Stimulated activated CD8-positive, alpha-beta memory T cell treated with anti-CD3 and anti-CD28 coated beads, Interleukin-15, amount 100 ng/mL, for 1 hour (primary cell): ENCODE measurements around the gene INSRR.

Experiments
- DNase-seq: peaks from one replicate; pipeline ENCODE4 v3.0.0-alpha.2; 2020; ENCODE audit warnings: low read depth

Gene INSRR

DNA sequence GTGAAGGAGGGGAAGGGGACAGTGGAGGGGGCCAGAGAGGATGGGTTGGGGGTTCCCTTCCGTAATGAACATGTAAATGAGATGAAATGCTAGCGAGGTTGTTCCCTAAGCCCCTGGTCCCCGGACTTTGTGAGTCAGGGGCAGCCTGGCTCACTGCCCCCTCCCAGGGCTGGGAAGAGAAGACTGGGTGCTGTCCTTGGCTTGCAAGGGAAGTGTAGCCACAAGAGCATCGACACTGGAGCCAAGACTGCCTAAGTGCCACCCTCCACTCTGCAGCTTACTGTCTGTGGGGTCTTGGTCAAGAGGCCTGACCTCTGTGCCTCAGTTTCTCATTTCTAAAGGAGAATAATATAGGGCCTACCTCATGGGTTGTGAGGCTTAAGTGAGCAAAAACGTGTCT is 35.1 kb upstream of the INSRR start:
- DNase-seq = no peak

DNA sequence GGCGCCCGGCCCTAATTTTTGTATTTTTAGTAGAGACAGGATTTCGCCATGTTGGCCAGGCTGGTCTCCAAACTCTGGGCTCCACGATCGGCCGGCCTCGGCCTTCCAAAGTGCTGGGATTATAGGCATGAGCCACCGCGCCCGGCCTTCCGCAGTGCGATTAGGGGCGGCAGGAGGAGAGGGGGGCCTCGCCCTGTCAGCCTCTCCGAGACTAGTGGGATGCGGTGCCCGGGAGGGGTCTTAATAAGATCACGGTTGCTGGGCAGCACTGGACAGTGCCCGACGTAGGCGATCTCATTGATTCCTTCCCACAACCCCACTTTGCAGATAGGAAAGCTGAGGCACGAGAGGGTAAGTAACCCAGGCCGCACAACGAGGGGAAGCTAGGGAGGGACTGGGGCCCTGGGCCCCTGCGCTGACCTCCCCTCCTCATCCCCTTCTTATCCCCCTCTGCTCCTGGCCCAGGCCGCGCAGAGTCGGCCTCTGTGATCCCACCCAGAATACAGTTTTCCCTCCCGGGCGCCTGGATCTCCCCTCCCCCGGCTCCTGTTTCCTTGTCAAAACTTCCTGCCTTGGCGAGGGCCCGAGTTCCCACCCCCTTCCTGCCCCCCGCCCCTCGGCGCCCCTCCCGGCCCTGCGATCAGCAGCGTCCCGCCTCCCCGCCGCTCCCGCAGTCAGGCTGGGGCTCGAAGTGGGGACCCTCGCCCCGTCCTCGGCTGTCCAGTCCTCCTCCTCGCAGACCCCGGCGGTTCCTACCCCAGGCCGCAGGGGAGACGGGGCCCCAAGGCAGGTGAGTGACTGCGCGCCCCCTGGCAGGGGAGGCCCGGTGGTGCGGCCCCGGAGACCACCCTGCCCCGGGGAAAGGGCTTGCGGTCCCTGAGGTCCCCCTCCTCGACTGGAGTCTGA is 34.4 kb upstream of the INSRR start, which contains the start of gene PEAR1:
Gene PEAR1 (plus strand): TSS at position 671 of the 906 bp plus-strand sequence. CDS start 10,209 bp downstream, outside the sequence.
- DNase-seq = no peak

DNA sequence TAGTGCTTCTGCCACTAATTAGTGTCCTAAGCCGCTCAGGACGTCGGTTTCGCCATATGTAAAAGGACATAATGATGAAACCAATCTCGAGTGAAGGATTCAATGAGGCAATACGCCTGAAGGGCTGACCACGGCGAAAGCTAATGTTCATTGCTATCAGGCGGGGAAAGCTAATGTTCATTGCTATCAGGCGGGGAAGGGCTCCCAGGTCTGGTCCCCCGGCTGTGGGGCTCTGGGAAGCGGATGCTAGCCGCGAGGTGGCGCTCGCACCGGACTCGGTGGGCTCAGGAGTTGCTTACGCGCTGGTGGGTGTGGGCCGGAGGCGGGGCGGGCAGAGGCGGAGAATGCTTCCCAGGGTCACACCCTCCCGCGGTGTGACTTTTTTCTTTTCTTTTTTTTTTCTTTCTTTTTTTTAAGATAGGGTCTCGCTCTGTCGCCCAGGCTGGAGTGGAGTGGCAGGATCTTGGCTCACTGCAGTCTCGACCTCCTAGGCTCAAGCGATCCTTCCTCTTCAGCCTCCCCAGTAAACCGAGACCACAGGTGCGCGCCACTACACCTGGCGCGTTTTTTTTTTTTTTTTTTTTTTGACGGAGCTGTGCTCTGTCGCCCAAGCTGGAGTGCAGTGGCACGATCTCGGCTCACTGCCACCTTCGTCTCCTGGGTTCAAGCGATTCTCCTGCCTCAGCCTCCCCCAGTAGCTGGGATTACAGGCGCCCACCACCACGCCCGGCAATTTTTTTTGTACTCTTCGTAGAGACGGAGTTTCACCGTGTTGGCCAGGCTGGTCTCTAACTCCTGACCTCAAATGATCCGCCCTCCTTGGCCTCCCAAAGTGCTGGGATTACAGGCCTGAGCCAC is 33.5 kb upstream of the INSRR start:
- peak; percentile 74 for DNase-seq

DNA sequence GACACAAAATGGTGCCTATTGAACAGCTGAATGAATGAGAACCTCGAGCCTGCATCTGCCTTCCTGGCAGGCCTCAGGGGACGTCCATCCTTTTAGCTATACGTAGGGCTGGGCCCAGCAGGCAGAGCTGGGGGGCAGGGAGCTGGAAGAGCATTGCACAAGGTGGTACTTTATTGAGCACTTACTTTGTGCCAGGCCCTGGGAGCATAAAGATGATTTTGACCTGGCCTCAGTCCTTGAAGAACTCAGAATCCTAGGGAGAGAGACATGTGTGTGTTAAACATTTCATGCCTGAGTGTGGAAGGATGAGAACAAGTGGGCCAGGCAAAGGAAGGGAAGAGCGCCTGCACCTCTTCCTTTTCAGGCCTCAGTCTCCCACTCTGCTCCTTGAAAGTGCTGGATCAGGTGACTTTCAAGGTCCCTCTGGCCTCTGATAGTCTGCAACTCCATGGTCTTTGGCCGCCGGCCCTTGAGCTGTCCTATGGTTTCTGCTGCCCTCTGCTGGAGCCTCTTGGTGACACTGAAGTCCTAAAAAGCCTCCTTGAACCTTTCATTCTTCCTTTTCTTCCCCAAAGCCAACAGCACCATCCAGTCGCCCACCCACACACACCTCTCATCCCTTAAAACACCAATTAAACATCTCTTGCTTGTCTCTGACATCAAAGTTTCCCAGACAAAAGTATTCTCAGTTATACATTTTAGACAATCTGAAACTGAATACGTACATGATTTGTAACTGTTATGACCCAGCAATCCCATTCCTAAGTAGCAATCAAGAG is 31.1 kb upstream of the INSRR start:
- peak; percentile 37 for DNase-seq

DNA sequence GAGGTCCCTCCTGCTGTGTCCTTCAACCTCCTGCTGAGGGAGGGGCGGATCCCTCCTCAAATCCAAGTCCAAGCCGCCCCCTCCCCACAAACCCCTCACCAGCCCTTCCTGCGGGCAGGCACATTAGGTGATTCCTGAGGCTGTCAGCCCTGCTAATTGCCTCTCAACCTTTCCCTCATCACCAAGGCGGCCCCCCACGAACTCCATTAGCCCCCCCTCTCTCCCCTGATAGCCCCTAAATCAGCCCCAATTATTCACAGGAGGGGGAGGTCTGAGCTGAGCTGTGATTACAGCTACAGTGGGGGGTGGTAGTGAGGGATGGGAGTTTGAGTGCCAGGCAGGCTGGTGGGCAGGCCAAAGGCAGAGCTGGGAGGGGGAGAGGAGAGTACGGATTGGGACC is 28.8 kb upstream of the INSRR start:
- DNase-seq = no peak

DNA sequence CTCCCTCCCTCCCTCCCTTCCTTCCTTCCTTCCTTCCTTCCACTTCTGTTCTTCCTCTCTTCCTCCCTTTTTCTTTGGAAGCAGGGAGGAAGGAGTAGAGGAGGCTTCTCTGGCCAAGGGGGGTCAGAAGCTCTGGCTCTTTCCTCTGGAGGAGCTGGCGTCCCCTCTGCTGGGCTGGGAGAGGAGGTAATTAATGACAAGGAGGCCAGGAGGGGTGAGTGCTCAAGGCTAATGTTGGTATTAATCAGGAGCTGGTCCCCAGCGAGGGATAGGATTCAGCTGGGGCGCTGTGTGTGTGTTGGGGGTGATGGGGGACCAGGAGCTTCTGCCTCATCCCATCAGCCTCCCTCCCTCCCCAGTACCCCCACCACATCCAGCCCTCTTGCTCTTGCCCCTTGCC is 28.4 kb upstream of the INSRR start:
- DNase-seq = no peak

DNA sequence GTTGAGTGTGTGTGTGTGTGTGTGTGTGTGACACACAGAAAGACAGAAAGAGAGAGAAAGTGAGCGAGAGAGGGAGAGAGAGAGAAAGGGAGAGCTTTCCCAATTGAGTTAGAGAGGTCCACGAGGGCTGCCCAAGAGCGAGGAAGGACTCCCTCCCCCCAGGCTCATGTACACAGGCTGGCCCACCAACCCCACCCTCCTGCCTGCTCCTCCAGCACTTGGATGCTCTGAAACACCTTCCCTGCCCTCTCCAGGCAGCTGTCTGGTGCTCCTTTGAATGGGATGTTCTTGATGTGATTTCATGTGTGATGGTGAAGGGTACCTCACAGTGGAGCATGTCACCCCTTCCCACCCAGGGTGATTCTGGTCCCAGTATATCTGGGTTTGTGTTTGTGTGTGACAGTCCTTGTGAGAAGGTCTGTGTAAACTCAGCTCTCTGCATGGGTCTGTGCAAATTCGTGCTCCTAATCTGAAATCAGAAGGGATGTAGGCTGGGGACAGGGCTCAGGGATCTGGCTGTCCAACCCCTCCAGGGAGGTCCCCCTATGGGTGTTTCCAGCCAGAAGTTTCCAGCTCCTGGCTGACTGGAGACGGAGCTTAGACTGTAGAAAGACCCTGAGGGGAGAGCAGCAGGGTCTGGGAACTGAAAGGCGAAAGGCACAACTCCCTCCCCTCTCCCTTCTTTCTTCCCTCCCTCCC is 27.8 kb upstream of the INSRR start:
- DNase-seq = no peak

DNA sequence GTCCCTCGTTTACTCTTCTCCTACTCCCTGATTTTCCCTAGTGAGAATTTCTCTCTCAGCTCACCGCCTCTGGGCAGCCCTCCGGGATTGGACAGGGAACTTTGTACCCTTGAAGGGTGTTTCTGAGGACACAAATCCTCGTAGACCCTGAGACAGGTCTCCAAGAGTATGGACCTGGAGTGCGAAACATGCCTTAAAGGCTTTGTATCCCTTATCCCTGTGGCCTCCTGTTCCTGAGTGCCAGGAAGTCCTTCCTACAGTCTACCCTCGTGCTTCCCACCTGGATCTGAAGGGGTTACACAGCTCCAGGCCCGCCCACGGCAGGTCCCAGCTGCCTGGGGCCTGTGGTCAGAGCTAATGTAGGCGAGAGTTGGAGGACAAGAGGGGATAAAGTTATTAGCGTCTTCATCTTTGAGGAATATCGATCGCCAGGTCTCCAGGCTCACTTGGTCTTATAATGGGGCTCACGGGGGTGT is 27.0 kb upstream of the INSRR start:
- DNase-seq = no peak

DNA sequence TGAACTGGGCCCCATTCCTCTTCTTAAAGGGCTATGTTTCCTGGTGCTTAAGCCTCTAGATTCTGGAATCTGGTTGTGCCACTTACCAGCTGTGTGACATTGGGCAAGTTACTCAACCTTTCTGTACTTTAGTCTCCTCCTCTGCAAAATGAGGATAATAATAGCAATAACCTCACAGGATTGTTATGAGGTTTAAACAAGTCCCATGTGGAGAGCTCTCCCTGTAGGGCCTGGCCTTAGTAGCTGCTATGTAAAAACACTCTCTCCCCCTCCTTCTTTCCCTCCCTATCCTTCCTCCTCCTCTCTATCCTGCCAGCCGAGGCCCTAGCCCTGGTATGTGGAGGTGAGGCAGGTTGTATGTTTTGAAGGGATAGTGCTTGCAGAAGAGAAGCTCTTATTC is 26.4 kb upstream of the INSRR start:
- DNase-seq = no peak

DNA sequence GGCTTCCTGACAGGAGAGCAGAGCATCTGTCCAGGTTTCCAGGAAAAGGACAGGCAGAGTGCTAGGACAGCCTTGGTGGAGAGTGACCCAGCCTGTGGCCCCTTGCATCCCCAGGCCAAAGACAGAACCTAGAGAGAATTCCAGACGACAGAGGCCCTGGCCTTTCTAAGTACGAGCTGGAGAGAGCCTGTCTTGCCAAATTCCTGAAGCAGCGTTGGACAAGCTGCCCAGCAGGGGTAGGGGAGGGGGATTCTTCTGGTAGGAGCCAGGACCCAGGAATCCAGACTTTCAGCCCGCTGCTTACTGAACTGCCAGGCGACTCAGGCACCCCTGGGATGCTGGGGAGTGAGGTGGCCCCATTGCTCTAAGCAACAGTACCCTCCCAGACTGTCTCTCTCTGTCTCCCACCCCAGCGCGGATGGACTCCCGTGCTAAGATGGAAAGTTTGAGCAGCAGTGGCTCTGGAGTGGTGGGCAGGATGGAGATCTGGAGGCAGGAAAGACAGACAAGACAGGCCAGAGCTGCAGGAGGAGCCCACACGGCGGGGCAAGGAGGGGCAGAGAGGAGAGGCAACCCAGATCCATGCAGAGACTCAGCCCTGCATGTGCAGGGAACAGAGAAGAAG is 25.8 kb upstream of the INSRR start:
- DNase-seq = no peak

DNA sequence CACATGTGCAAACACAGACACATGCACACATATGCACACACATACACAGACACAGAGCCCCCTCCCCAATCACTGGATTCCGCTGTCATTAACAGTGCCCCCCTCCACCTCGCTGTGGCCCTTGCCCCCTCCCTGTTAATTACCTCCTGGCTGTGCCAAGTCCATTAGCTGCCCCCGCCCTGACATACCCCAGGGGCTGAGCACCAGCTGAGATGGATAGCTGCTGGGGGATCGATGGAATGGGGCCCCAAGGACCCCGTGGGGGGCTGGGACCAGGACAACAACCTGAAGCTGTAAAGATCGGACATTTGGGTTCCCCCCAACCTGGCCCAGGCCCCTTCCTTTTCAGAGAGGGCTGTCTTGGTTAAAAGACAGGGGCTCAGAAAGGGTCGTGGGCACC is 25.0 kb upstream of the INSRR start:
- no peak for DNase-seq

DNA sequence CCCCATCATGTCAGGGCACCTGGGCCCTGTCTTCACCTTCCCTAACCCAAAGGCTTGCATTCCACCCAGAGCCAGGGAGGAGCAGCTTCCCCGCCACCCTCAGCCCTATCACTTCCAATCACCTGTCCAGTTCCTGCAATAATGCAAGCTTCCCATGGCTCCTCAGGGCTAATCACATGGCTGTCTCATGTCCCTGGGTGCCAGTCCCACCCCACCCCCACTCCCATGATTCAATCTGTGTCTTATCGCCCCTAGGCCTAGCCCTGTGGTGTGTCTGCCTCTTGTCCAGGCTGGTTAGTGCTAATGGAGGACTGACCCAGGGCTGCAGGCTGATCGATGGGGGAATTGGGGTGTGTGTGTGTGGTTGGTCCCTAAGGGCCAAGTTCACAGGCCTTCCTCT is 23.6 kb upstream of the INSRR start:
- no peak for DNase-seq

DNA sequence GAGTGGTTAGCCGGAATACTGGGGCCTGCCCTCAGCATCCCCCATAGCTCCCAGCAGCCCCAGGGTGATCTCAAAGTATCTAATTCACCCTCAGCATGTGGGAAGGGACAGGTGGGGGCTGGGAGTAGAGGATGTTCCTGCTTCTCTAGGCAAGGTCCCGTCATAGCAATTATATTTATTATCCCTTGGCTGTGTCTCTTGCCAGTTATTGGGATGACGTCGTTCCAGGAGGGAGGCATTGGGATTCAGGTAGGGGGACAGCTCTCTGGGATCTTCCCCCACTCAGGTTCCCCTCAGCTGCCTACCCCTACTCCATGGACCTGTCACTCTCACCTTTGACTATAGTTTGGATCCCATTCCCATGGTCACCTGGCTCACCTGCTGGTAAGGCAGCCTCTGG is 22.7 kb upstream of the INSRR start:
- no peak for DNase-seq

DNA sequence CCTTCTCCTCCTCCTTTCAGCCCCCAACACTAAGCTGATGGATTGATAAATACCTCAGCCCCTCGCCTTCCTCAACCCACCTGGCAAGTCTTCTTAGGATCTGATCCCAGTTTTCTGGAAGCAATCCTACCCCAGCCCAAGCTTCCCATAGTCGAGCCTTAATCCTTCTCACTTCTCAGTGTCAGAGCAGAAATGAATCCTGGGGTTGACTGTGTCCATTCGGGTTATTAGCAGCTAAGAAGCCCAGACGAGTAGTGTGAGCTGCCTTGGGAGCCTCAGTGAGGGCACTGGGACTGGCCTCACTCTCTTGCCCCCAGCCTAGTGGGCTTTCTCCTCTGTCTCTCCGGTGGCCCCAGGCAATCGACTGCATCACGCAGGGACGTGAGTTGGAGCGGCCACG is 22.2 kb upstream of the INSRR start:
- DNase-seq = no peak

DNA sequence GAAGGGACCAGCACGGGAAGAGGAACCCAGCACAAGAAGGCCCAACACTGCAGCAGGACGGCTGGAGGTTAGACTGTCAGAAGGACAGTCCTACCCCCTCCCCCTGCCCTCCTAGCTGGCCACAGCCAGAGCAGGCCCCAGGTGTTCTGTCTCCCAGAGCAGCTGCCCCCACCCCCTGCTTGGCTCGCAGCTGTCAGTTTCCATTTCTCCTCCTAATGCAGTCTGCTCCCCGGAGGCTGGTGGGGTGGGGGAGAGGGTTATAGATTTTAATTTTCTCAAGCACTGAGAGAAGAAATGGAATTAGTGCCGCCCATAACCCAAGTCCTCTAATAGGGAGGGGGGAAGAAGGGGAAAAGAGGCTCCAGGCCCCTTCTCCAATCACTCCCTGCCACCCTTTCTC is 21.6 kb upstream of the INSRR start:
- no peak for DNase-seq

DNA sequence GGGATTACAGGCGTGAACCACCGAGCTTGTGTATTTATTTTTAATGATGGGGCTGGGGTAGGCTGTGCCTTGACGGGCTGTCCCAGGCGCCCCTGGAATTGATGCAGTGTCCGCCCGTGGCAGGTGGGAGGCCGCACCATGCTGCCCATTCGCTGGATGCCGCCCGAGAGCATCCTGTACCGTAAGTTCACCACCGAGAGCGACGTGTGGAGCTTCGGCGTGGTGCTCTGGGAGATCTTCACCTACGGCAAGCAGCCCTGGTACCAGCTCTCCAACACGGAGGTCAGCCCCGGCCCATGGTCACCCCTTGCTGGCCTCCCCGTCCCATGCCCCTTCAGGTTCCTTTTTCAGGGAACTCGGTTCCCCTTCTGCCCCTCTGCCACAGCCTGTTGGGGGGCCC is 21.0 kb upstream of the INSRR start:
- DNase-seq = no peak

DNA sequence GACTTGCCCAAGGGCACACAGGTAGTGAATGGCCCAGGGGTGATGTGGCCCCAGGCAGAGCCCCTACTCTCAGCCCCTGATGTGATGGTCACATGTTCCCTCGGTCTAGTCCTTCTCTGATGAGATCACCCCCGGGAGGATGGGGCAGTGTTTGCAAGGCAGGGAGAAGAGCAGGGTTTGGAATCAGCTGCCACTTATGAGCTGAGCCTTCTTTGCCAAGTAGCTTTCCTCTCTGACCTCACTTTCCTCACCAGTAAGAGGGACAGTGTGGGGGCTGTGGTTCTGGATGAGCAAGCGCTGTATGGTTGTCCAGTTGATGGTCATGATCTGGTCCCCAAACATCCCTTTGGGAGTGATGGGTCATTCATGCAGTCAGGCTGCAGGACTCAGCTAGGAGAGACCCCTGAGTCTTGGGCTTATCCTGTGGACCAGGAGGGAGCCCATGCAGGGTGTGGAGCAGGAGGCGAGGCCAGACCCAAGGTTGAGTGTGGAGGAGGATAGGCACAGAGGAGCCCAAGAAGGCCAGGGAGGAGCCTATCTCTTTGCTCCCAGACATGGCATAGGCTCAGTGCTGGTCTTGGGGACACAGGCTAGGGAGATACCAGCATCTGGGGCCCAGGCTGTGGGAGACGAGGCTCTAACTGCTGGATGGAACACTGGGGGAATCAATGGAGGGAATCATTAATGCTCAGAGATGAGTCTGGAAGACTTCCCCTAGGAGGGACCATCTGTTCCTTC is 18.7 kb upstream of the INSRR start:
- DNase-seq = no peak

DNA sequence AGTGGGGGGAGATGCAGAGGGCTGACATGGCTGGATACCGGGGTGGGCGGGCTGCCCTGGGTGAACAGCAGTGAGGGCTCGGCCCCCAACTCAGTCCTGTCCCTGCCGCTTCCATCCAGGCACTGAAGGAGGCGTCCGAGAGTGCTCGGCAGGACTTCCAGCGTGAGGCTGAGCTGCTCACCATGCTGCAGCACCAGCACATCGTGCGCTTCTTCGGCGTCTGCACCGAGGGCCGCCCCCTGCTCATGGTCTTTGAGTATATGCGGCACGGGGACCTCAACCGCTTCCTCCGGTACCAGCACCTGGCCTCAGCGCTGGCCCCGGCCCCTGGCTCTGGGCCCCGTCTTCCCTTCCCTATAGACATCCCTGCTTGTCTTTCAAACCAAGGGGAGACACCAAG is 17.4 kb upstream of the INSRR start:
- DNase-seq = no peak

DNA sequence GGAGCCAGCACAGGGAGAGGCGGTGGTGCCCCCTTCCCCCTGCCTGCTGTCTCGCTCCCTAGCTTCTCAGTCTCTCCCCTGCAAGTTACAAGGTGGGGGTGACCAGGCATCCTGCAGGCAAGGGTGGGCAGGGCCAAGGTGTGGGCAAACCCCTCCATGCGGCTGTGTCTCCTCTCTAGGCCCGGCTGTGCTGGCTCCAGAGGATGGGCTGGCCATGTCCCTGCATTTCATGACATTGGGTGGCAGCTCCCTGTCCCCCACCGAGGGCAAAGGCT is 16.4 kb upstream of the INSRR start:
- no peak for DNase-seq

DNA sequence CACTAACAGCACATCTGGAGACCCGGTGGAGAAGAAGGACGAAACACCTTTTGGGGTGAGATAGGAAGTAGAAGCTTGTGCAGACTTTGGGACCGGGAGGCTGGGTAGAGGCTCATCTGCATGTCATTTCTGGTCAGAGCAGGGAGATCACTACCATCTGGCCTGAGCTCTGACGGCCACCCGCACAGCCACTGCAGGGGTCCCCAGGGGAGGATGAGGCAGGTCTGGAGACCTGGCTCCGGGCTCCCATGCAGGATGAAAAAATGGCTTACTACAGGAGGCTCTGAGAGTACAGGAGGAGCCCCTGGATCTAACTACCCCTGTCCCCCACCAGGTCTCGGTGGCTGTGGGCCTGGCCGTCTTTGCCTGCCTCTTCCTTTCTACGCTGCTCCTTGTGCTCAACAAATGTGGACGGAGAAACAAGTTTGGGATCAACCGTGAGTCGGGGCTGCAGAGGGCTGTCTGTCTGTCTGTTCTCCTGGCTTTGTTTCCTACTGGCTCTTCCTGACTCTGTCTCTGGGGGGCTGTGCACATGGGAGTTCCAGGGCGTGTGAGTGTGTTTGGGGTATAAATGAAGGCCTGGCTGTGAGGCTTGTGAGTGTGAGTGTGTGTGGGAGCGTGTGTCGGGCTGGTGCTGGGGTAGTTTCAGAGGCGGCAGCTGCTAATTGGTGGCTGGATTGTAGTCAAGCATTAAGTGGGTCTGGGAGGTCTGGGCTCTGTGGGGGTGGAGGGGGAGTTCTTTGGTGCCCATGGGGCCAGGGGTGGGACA is 15.8 kb upstream of the INSRR start:
- DNase-seq = no peak
